ENCODE measurements around the gene FPR2. TPM values are rescaled to one million over a fixed set of nuclear protein-coding genes. Genes with fewer than 3 reads are reported as not detected.

FPR2 gene
- total and polyA plus RNA-seq, 4 donors = 0.79 to 234 (median 28.8) TPM

- no peak overlapping the region for H3K4me3 ChIP-seq
- no peak overlapping the region for H3K27ac ChIP-seq (ENCODE audit: low read depth in 1 of 2, low read length in 1 of 2)
- H3K27me3 ChIP-seq (ENCODE audit: control insufficient read depth in 3 of 3, insufficient read depth in 3 of 3, low read length in 2 of 3) = peaks cover 8 to 68% (median 60%) of the 10 kb centered on the region in 3 donors
- 72 to 82% methylated on average over 2 of the region's 2 CpGs for WGBS, 2 donors
- no peak for TF ChIP-seq CTCF (IDR thresholded peaks at IDR 0.05; ENCODE audit: control extremely low read depth, extremely low read depth)
- peaks cover 0 to 7% (median 0%) of the 10 kb centered on the region in 5 donors for H3K4me1 ChIP-seq (ENCODE audit: control insufficient read depth in 5 of 5, insufficient read depth in 5 of 5, low read length in 5 of 5)
- no peak for DNase-seq
- no peaks in the 10 kb centered on the region for H3K36me3 ChIP-seq (ENCODE audit: control insufficient read depth in 4 of 4, insufficient read depth in 4 of 4, low read length in 4 of 4)
- ATAC-seq (ENCODE audit: insufficient read depth, low FRiP score) = no peak
- peaks cover 0 to 6% (median 0%) of the 10 kb centered on the region in 4 donors for H3K9me3 ChIP-seq (ENCODE audit: control insufficient read depth in 4 of 4, insufficient read depth in 3 of 4, low read length in 3 of 4)
- H3K9ac ChIP-seq (ENCODE audit: insufficient read depth in 1 of 2, low read length in 2 of 2) = no peak overlapping the region
Measured at GRCh38 chr19:51722492-51722891, 38.5 kb upstream of the FPR2 start.

DNA sequence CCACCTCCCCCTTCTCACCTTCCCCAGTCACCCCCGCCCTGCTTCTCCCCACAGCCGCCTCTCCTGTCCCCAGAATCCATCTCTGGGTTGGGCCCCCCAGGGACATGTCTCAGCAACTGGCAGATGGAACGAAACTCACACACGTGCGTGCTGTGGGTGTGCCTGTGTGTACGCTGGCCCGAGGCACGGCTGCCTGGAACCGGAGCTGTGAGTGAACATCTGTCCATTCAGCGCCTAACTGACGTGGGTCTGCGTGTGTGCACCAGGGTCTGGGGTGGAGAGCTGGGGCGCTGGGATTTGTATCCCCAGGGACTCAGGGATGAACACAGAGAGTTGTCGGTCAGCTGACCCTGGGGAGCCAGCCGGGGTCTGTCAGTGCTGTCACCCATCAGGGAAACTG, 36.4 kb upstream of the FPR2 start:
- WGBS, 2 donors = 44 to 66% methylated on average over 15 of the region's 15 CpGs
- H3K36me3 ChIP-seq (ENCODE audit: control insufficient read depth in 4 of 4, insufficient read depth in 4 of 4, low read length in 4 of 4) = no peaks in the 10 kb centered on the region
- no peak for DNase-seq
- H3K27ac ChIP-seq (ENCODE audit: low read depth in 1 of 2, low read length in 1 of 2) = no peak overlapping the region
- H3K9me3 ChIP-seq (ENCODE audit: control insufficient read depth in 4 of 4, insufficient read depth in 3 of 4, low read length in 3 of 4) = peaks cover 0 to 3% (median 0%) of the 10 kb centered on the region in 4 donors
- H3K27me3 ChIP-seq (ENCODE audit: control insufficient read depth in 3 of 3, insufficient read depth in 3 of 3, low read length in 2 of 3) = peaks cover 1 to 52% (median 50%) of the 10 kb centered on the region in 3 donors
- H3K4me3 ChIP-seq = no peak overlapping the region
- TF ChIP-seq CTCF (IDR thresholded peaks at IDR 0.05; ENCODE audit: control extremely low read depth, extremely low read depth) = no peak
- peaks cover 0 to under 1% (median 0%) of the 10 kb centered on the region in 5 donors for H3K4me1 ChIP-seq (ENCODE audit: control insufficient read depth in 5 of 5, insufficient read depth in 5 of 5, low read length in 5 of 5)
- ATAC-seq (ENCODE audit: insufficient read depth, low FRiP score) = no peak
- H3K9ac ChIP-seq (ENCODE audit: insufficient read depth in 1 of 2, low read length in 2 of 2) = no peak overlapping the region

DNA sequence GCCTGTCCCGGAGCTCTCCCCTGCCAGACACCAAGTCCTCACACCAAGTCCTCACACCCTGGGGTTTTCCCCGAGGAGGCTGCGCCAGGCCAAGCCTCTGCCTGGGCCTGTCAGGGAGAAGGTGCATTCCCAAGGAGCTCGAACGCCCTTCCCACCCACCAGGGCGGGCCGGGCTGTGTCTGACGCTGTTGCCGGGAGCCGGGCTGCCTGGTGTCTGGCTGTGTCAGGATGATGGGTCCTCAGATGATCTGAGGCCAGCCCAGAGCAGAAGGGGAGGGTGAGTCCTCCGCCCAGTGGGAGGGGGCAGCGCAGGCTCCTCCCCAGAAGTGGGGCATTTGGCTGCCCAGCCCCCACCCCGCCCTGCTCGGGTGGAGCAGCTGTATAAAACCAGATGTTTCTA, 34.9 kb upstream of the FPR2 start:
- H3K9me3 ChIP-seq (ENCODE audit: control insufficient read depth in 4 of 4, insufficient read depth in 3 of 4, low read length in 3 of 4) = peaks cover 0 to 7% (median 0%) of the 10 kb centered on the region in 4 donors
- H3K4me3 ChIP-seq = no peak overlapping the region
- H3K27ac ChIP-seq (ENCODE audit: low read depth in 1 of 2, low read length in 1 of 2) = no peak overlapping the region
- no peak for TF ChIP-seq CTCF (IDR thresholded peaks at IDR 0.05; ENCODE audit: control extremely low read depth, extremely low read depth)
- DNase-seq (peak in 1 of 3 donors; percentile 35), ATAC-seq (ENCODE audit: insufficient read depth, low FRiP score) (peak; percentile 33)
- no peaks in the 10 kb centered on the region for H3K36me3 ChIP-seq (ENCODE audit: control insufficient read depth in 4 of 4, insufficient read depth in 4 of 4, low read length in 4 of 4)
- WGBS, 2 donors = 42 to 57% methylated on average over 14 of the region's 14 CpGs
- H3K27me3 ChIP-seq (ENCODE audit: control insufficient read depth in 3 of 3, insufficient read depth in 3 of 3, low read length in 2 of 3) = peaks cover 2 to 40% (median 36%) of the 10 kb centered on the region in 3 donors
- H3K4me1 ChIP-seq (ENCODE audit: control insufficient read depth in 5 of 5, insufficient read depth in 5 of 5, low read length in 5 of 5) = no peaks in the 10 kb centered on the region
- no peak overlapping the region for H3K9ac ChIP-seq (ENCODE audit: insufficient read depth in 1 of 2, low read length in 2 of 2)

GRCh38 chr19:51727349-51727880, 33.6 kb upstream of the FPR2 start:
- Histone ChIP-seq H3K4me1 (ENCODE audit: control insufficient read depth in 5 of 5, insufficient read depth in 5 of 5, low read length in 5 of 5) (no peaks in the 10 kb centered on the region), H3K9ac (ENCODE audit: insufficient read depth in 1 of 2, low read length in 2 of 2) (no peak overlapping the region), H3K27ac (ENCODE audit: low read depth in 1 of 2, low read length in 1 of 2) (no peak overlapping the region), H3K9me3 (ENCODE audit: control insufficient read depth in 4 of 4, insufficient read depth in 3 of 4, low read length in 3 of 4) (peaks cover 0 to 12% (median 0%) of the 10 kb centered on the region in 4 donors), H3K36me3 (ENCODE audit: control insufficient read depth in 4 of 4, insufficient read depth in 4 of 4, low read length in 4 of 4) (no peaks in the 10 kb centered on the region), H3K4me3 (no peak overlapping the region), H3K27me3 (ENCODE audit: control insufficient read depth in 3 of 3, insufficient read depth in 3 of 3, low read length in 2 of 3) (peaks cover 2 to 28% (median 25%) of the 10 kb centered on the region in 3 donors)
- ATAC-seq (ENCODE audit: insufficient read depth, low FRiP score) (peak; percentile 14), DNase-seq (no peak)
- TF ChIP-seq CTCF (IDR thresholded peaks at IDR 0.05; ENCODE audit: control extremely low read depth, extremely low read depth) = no peak
- WGBS, 2 donors = 85 to 89% methylated on average over 7 of the region's 7 CpGs
